ENCODE data around the gene EFCAB7. TPM values are rescaled to one million over a fixed set of nuclear protein-coding genes. Genes with fewer than 3 reads are reported as not detected.
"Not testable (repeated sequence)": the region's sequence is repeated elsewhere in the genome, so short reads cannot be mapped to it uniquely, and the experiment has no call there.

The EFCAB7 gene
- polyA plus RNA-seq, 5 donors: 15.2 to 33.9 (median 27.4) TPM

DNA sequence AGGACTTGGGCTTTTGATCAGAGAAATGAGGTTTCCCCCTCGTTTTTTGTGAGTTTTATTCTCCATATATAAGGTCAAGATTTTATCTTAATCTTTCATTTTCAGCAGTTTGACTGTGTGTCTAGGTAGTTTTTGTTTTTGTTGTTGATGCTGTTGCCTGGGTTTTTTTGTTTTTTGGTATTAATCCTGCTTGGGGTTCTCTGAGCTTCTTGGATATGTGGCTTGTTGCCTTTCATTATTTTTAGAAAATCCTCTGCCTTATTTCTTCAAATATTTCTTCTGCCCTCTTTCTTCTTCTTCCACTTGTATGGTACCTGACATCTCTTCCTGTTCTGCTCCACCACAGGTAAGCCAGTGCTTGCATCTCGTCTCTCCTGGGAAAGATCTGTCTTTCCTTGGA is 25.0 kb downstream of the EFCAB7 start:
- no peak for DNase-seq

GRCh38 chr1:63548877-63549276 is 25.6 kb downstream of the EFCAB7 start:
- DNase-seq: no peak

DNA sequence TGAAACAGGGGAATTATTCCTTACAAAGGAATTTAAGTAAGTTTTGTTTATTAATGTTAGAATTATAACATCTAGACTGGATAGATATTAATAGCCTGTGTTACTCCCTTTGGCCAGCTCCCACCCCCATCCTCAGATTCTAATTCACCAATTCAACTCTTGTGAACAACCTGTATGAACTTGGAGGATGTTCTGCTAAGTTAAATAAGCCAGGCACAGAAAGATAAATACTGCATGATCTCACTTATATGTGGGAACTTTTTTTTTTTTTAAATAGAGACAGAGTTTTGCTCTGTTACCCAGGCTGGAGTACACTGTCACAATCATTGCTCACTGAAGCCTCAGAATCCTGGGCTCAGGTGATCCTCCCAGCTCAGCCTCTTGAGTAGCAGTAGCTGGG is 32.2 kb downstream of the EFCAB7 start:
- no peak for DNase-seq

- DNase-seq: peak; percentile 11 to 16
Observed at GRCh38 chr1:63557365-63557987, 34.2 kb downstream of the EFCAB7 start.

GRCh38 chr1:63559357-63559756 is 36.0 kb downstream of the EFCAB7 start:
- DNase-seq: no peak

- no peak for DNase-seq
Observed at GRCh38 chr1:63563745-63564144, 40.4 kb downstream of the EFCAB7 start.

DNA sequence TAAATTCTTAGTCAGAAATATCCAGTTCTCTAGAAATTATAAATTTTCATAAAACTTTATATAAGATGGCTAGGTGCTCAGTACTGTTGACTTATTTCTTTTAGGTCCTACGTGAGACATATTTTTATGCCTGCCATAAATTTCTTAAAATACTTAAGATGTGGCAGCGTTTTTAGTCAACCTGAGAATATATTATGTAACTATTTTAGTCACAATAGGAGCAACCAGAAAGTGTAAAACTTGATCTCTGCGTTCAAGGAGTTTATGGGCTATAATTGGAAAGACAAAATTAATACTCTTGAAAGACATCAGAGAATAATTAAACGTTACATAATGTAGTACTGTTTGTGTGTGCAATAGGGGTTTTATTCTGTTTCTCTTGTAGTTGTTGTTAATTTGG is 45.7 kb downstream of the EFCAB7 start:
- no peak for DNase-seq

DNA sequence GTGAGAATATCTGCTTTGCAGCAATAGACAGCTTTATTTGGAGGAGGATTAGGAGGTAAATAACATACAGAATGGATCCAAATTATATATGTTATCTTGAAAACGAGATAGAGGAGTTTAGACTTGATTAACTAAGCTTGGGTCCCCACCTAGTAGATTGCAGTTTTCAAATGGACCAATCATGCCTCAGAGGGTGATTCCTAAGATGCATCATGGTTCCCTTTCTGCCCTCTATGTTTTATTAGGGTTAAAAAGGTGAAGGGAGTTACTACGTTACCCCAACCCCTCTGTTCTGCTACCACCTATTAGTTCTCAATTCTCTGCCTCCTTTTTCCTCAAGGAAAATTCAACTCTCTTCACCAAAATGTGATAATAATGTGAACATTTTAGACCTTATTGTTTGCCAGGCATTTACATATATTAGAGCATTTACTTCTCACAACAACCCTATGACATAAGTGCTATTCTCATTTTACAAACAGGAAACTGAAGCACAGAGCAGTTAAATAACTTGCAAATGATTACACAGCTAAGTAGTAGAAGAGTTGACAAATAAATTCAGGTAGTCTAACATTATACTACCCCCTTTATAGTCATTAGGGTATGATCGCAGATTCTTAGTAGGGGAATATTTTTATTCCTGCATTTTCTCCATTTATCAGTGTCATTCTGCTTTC is 46.5 kb downstream of the EFCAB7 start:
- no peak for DNase-seq

DNA sequence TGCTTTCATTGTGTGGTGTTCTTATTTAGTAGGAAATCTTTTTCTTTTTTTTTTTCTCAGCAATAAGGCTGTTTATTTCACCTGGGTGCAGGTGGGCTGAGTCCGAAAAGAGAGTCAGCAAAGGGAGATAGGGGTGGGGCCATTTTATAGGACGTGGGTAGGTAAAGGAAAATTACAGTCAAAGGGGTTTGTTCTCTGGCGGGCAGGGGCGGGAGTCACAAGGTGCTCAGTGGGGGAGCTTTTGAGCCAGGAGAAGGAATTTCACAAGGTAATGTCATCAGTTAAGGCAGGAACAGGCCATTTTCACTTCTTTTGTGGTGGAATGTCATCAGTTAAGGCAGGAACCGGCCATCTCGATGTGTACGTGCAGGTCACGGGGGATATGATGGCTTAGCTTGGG is 49.4 kb downstream of the EFCAB7 start:
- DNase-seq: not testable (repeated sequence)

- not testable (repeated sequence) for DNase-seq
Observed at GRCh38 chr1:63574203-63574796, 51.0 kb downstream of the EFCAB7 start.

DNA sequence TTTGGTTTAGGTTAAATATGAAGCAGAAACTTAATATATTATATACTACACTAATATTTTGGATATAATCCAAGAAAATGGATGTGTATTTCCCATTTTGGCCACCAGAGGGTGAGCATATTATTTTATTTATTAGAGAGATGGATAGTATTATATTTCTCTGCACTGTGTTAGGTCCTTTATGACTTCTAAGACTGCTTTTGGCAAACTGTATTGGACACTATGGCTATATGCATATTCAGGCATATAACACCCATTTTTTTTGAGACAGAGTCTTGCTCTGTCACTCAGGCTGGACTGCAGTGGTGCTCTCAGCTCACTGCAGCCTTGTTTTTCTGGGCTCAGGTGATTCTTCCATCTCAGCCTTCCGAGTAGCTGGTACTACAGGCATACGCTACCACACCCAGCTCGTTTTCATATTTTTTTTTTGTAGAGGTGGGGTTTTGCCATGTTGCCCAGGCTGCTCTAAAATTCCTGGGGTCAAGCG is 52.1 kb downstream of the EFCAB7 start:
- peak; percentile 28 to 45 for DNase-seq

DNA sequence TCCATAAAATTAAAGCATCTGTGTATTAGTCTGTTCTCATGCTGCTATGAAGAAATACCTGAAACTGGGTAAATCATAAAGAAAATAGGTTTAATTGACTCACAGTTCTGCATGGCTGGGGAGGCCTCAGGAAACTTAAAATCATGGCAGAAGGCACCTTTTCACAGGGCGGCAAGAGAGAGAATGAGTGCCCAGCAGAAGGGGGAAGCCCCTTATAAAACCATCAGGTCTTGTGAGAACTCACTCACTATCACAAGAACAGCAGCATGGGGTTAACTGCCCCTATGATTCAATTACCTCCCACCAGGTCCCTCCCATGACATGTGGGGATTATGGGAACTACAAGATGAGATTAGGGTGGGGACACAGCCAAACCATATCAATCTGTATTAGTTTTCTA is 63.0 kb downstream of the EFCAB7 start:
- DNase-seq: not testable (repeated sequence)

- DNase-seq: peak; percentile 24 to 31
Observed at GRCh38 chr1:63590166-63590560, 66.8 kb downstream of the EFCAB7 start.

DNA sequence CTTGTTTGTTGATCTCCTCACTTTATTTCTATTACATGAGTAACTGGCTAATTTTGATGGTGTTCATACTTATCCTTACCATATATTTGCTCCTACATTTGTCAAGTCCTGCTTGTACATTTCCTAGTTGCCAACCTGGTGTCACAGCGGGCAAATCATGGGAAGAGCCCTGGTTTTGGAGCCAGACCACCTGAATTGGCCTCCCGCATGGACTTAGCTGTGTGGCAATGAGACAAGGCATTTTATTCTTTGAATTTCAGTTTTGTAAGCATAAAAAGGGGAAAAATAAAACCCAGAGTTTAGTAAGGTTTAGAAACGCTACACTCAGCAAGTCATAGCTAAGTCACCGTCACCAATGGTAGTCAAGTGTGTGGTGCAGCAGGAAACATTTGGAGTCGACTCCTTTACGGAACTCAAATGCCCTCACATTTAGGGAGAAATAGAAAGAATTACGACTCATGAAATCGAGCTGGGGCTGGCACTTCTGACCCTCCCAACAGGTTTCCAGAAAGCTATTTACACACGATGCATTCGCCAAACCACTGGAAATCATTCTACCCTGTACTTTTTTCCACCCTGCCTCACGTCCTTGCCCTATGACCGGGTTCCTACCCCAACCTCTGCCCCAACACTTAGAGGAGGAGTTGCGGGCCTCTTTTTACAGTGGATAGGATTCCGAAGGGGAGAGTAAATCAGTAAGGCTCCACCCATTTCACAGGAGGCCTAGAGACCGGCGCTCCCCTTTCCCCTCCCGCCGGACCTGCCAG is 69.4 kb downstream of the EFCAB7 start:
- peak in 1 of 2 donors; percentile 19 for DNase-seq

- peak; percentile 74 to 78 for DNase-seq
Observed at GRCh38 chr1:63593303-63593885, 70.1 kb downstream of the EFCAB7 start, which contains the start of gene PGM1. TSS of gene PGM1 (plus strand) at chr1:63593411. CDS start at chr1:63593489, 78 bp downstream.

GRCh38 chr1:63593886-63594605 is 70.7 kb downstream of the EFCAB7 start:
- peak; percentile 41 to 46 for DNase-seq

GRCh38 chr1:63595435-63595834 is 72.1 kb downstream of the EFCAB7 start:
- no peak for DNase-seq

DNA sequence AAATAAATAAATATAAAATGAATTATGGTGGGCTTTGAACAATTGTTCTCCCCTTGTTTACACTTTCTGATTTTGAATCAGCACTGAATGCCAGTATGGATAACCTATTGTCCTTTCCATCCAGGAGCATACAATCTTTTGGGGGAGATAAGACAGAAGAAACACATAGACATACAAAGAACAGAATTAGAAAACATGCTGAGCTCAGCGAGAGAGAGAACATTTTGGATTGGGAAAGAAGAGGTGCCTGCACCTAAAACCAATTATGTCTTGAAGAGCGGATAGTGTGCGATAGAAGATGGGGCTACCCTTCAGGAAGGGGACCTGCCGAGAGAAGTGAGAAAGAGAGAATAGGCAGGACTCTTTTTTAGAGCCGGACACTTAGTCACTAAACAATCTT is 76.5 kb downstream of the EFCAB7 start:
- no peak for DNase-seq

- no peak for DNase-seq
Observed at GRCh38 chr1:63600248-63600647, 76.9 kb downstream of the EFCAB7 start.

DNA sequence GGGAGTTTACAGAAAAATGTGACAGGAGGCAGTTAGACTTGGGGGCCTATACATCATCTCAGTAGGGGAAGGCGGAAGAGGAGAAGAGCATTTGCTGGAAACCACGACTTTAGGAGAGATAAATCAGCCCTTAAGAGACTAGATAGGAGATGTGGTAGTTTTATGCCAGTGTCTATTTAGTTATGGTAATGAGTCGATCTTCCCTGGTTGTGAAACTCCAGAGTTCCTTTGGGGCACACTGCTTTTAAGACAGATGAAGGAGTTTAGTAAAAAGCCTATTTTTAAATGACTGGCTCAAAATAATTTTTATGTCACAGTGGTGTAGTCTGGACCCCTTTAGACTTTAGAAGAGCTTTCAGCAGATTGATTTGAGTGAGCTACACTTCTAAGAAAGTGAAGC is 77.7 kb downstream of the EFCAB7 start:
- no peak for DNase-seq

DNA sequence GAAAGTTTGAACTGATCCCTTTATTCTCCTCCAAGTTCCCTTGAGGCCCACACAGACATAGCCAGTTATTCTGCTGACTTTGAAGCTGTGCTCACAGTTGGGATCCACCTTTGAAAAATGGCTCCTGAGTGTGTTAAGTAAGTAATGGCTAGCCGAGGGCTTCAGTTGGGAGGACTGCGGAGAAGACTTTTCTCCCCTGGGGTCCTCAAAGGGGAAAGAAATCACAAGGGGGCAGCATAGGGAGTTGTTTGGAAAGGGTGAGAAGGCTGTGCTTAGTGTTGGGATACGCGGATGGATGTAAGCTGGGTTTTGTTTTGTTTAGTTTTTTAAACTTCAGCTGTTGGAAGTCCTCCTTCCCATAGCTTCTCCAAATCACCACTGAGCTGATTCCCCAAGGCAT is 78.1 kb downstream of the EFCAB7 start:
- no peak for DNase-seq
